AG10803 (cell line): ENCODE data around the gene HOXB5.
A peak's percentile ranks its signal among the peaks of the same experiment; 100 is the strongest.

Experiments
- DNase-seq: peaks from one replicate; pipeline ENCODE4 v3.0.0; 2010; ENCODE audit warnings: low read depth
- H3K4me3 ChIP-seq: 2 replicates; pipeline ENCODE4 v1.5.1; 2011; ENCODE audit warnings: mild to moderate bottlenecking, low read length, control low read depth
- TF ChIP-seq, protein P1 (sequence below): conservative IDR thresholded peaks from 2 replicates; pipeline ENCODE4 v1.5.1; 2011; ENCODE audit warnings: mild to moderate bottlenecking, low read length, control low read depth, inconsistent platforms

The HOXB5 gene

DNA sequence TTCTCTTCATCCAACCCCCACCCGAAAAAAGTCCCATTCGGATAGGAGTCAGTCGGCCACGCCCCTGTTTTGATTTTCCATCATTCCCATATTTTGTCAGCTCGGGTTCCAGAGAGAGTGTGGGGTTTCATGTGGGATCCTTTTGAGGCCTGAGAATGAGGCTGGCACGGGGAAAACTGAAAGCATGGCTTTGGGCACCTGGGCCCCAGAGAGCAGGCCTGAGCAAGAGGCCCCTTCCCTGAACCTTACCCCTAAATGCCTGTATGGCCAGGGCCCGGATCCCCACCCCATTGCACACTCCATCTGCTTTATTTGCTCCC, 10.9 kb downstream of the HOXB5 start:
- TF ChIP-seq, protein P1, sequence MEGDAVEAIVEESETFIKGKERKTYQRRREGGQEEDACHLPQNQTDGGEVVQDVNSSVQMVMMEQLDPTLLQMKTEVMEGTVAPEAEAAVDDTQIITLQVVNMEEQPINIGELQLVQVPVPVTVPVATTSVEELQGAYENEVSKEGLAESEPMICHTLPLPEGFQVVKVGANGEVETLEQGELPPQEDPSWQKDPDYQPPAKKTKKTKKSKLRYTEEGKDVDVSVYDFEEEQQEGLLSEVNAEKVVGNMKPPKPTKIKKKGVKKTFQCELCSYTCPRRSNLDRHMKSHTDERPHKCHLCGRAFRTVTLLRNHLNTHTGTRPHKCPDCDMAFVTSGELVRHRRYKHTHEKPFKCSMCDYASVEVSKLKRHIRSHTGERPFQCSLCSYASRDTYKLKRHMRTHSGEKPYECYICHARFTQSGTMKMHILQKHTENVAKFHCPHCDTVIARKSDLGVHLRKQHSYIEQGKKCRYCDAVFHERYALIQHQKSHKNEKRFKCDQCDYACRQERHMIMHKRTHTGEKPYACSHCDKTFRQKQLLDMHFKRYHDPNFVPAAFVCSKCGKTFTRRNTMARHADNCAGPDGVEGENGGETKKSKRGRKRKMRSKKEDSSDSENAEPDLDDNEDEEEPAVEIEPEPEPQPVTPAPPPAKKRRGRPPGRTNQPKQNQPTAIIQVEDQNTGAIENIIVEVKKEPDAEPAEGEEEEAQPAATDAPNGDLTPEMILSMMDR = no peak
- H3K4me3 ChIP-seq = peak overlapping the region; percentile 82
- DNase-seq = no peak

DNA sequence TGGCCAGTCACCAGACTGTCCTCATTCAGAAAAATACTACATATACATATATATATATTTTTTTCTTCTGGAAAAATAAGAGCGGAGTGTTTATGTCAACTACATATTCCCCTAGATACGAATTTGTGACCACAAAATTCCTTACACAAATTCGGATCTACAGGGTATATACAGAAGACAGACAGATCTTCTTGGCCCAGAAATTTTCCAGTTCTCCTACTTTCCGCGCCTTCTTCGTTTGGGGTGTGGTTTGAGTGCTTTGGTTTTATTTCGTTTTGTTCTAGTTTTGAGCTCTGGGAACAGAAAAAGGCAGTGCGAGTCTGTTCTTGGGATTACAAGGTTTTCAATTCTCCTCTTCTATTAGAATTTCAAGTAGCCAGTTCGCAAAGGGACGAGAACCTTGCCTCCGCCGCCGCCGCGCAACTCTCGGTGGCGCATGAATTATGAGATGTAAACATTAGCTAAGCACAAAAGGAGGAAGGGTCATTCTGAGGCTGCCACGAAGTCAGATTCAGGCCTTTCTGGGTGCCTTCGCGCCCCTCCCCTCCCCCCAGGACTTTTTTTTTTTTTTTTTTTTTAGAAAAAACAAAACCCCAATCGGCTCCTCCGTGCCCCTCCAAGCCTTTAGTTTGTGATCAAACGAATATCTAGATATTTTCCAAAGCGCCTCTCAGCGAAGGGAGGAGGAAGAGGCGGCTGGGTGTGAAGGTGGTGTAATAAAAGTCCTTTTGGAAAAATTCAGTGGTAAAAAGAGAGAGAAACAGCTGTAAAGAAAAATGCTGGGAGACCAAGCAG, 13.6 kb downstream of the HOXB5 start:
- DNase-seq = no peak
- TF ChIP-seq, protein P1 = no peak
- peak overlapping the region; percentile 82 for H3K4me3 ChIP-seq

DNA sequence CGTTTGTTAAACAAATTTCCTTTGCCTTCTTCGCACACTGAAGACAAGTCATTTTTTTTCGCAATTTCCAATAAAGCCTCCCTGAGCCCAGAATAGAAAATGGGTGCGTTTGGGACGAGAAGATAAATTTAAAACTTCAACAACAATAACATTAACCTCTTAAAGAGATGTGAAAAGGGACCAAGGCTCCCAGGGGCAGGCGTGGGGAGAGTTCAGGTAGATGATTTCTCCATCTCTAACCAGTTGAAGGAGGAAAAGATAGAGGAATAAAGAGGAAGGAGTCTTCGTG, 14.2 kb downstream of the HOXB5 start:
- H3K4me3 ChIP-seq = peak overlapping the region; percentile 82
- no peak for DNase-seq
- TF ChIP-seq, protein P1 = no peak

DNA sequence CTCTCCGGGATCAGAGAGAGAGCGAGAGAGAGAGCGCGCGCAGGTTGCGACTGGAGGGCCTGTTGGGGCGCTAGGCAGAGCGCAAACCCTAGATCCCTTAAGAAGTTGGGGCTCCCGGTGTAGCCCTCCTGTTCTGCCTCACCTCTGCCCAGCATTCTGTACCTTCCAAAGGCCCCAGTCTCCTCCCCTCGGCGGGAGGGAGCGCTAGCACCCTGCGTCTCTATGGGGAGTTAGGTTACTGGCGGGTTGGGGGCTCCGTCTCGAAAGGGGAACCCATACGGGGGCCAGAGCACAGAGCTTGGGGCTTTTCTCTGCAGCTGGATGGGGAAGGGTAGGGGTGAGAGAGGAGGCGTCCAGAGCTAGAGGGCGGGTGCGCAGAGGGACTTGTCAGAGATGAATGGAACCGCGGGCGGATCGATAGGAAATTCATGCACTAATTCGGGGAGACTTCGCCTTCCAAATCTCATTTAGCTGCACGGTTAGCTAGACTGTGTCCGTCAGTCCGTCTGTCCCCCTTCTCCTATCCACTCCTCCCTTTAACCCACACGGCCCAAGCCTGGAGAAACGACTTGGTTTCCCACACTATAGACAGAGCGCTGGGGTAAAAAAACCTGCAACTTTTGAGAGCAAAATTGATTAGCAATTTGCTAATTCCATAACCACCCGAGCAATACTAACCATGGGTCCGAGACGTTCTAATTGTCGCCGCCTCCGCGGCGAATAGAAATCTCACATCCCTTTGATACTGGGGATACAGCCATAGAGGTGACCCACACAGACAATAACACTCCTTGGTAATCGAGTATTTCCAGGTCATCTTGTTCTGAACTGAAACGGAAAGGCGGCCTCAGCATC, 14.7 kb downstream of the HOXB5 start:
- peak overlapping the region; percentile 82 for H3K4me3 ChIP-seq
- TF ChIP-seq, protein P1 = no peak

DNA sequence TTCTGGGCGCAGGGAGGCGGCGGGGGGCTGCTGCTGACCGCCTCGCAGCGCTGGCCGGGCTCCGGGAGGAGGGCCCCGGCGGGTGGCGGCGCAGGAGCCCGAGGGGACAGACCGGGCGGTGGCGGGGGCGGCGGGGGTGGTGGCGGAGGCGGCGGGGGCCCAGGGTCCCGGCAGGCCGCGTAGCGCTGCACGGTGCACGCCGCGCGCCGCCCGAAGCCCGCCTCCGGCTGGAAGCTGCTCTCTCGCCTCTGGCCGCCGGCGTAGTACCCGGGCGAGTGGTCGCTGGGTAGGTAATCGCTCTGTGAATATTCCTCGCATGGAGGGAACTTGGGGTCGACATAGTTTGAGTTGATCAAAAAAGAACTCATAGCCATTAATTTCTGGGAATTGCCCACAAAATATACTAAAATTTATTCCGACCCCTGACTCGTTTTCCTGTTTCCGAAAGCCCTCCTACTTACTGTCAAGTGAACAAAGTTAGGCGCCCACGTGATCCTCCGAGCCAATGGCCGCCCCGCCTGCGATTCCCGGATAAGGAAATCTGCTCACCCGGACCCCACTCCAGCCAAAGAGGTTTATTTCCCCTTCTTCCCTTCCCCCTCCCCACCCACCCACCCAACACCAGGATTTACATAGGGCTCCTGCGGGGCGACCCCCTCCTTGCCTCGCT, 15.5 kb downstream of the HOXB5 start, which contains the start of gene HOXB4:
TSS of gene HOXB4 (minus strand) at position 405 of the 670 bp plus-strand sequence. CDS start at position 374, 31 bp downstream.
- peak; percentile 72 for DNase-seq
- peak within 1 kb of the TSS; percentile 82 for H3K4me3 ChIP-seq
- TF ChIP-seq, protein P1 = no peak

More for the DNA sequence above, 14.7 kb downstream of the HOXB5 start:
- DNase-seq = no peak

DNA sequence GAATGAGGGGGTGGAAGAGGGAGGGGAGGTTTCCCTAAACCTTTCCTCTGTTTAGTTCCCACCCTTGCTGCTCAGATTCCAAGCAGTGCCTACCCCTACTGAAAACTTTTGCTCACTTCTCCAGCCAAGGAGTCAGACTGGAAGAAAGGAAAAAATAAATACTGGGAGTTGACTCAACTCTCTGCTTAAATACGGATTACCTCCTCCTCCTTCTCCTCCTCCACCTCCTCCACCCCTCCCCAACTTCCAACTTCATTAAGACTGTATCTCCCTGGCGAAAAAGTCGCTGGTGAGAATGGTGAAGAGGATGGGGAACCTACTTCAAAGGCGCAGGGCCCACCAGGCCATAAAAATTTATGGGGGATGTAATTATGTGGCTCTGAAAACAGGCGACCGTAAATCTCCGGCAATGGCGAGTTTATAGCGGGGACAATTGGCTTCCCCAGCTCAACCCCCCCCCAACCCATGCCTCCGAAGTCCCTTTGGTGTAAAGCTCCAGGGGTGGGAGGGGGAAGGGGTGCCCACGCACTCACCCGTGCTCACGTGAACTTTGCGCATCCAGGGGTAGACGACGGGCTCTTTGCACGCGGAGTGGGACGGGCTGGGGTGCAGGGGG, 16.1 kb downstream of the HOXB5 start:
- TF ChIP-seq, protein P1 = no peak
- peak overlapping the region; percentile 82 for H3K4me3 ChIP-seq
- peak; percentile 59 for DNase-seq
